Naive B cell (primary cell): ENCODE data around the gene CUX1. TPM values are rescaled to one million over a fixed set of nuclear protein-coding genes. Genes with fewer than 3 reads are reported as not detected.

ENCODE experiments used
- ATAC-seq, 2 donors: fragments of 150-1000 bp; cut with Tn5 transposase; 2 replicates each; pipeline ENCODE4 v1.10.0; 2021; ENCODE audit warnings: low read depth in 2 of 2, mild to moderate bottlenecking in 2 of 2, moderate library complexity in 2 of 2
- DNase-seq: peaks from one replicate; pipeline ENCODE4 v3.0.0; 2022
- H3K27ac Mint-ChIP-seq, 6 donors: one replicate each; pipeline ENCODE4 v1.8.0; 2020 to 2022; ENCODE audit warnings: mild to moderate bottlenecking in 6 of 6, mixed read lengths in 6 of 6, moderate library complexity in 5 of 6, inconsistent platforms in 2 of 6
- H3K27me3 Mint-ChIP-seq, 3 donors: one replicate each; pipeline ENCODE4 v1.8.0; 2021 to 2022; ENCODE audit warnings: mixed read lengths in 3 of 3, mild to moderate bottlenecking in 1 of 3
- H3K36me3 Mint-ChIP-seq, 2 donors: one replicate each; pipeline ENCODE4 v1.8.0; 2020 to 2022; ENCODE audit warnings: mixed read lengths in 2 of 2, inconsistent platforms in 1 of 2, mild to moderate bottlenecking in 1 of 2
- H3K4me1 Mint-ChIP-seq, 3 donors: one replicate each; pipeline ENCODE4 v1.8.0; 2020 to 2022; ENCODE audit warnings: mixed read lengths in 3 of 3, inconsistent platforms in 1 of 3, mild to moderate bottlenecking in 1 of 3, moderate library complexity in 1 of 3
- H3K4me3 Mint-ChIP-seq, 8 donors: one replicate each; pipeline ENCODE4 v1.8.0; 2020 to 2022; ENCODE audit warnings: mild to moderate bottlenecking in 8 of 8, mixed read lengths in 8 of 8, moderate library complexity in 8 of 8, inconsistent platforms in 2 of 8
- H3K9me3 Mint-ChIP-seq, 7 donors: one replicate each; pipeline ENCODE4 v1.8.0; 2020 to 2022; ENCODE audit warnings: mixed read lengths in 7 of 7, mild to moderate bottlenecking in 5 of 7, inconsistent platforms in 2 of 7, moderate library complexity in 1 of 7
- polyA plus RNA-seq, 6 donors: library from polyadenylated mRNA; unstranded; fragments of 300-500 nt; fragmentation: Illumina TruSeq; gene quantifications; one replicate each; pipeline ENCODE4 v1.2.3, GENCODE V29; 2021; ENCODE audit warnings: low read depth in 6 of 6

CUX1 gene
- polyA plus RNA-seq, 6 donors from 2014 or later, result 0.66 to 31.5 (median 14.5) TPM

DNA sequence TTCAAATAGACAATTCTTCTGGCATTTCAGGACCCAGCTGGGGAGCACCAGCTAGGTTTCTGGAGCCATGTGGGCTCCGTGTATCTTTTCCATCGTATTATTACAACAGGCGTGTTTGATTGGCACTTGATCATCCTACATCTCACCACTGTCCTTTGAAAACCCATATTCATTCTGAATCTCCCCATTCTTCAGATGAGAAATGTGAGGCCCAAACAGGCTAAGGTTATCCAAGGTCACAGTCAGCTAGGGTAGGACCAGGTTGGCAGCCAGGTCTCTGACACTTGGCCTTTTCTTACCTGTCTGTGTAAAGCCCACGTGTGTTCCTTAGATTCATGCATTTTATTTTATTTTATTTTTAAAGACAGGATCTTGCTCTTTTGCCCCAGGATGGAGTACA, 366.9 kb downstream of the CUX1 start:
- ATAC-seq (no peak), DNase-seq (no peak)
- H3K27me3 Mint-ChIP-seq, result no peaks in the 10 kb centered on the region
- no peaks in the 10 kb centered on the region for H3K9me3 Mint-ChIP-seq
- H3K4me1 Mint-ChIP-seq, result no peaks in the 10 kb centered on the region
- H3K36me3 Mint-ChIP-seq, result peaks cover 0 to 16% of the 10 kb centered on the region in 2 donors
- no peak overlapping the region for H3K4me3 Mint-ChIP-seq
- no peak overlapping the region for H3K27ac Mint-ChIP-seq

DNA sequence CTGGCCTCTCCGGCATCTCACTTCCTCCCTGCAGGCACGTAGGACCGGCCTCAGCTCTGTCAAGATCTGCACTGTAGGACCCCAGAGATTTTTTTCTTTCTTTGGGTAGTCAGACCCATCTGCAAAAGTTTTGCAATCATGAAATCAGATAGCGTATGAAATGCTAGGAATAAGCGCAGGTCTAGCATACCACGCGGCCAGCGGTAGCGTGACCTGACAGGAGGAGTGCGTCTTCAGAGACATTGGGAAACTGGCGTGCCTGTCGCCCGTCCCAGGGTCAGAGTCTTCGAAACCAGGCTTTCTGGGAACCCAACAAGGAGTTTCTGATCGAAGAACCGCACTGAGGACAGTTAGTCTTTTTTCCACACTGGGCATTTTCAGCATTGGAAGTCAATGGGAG, 368.4 kb downstream of the CUX1 start:
- DNase-seq, result no peak
- no peak for ATAC-seq
- H3K9me3 Mint-ChIP-seq, result no peaks in the 10 kb centered on the region
- peaks cover 7 to 16% of the 10 kb centered on the region in 2 donors for H3K36me3 Mint-ChIP-seq
- no peak overlapping the region for H3K4me3 Mint-ChIP-seq
- H3K27me3 Mint-ChIP-seq, result no peaks in the 10 kb centered on the region
- H3K4me1 Mint-ChIP-seq, result no peaks in the 10 kb centered on the region
- peak overlapping the region in 1 of 6 donors; percentile 53 for H3K27ac Mint-ChIP-seq

DNA sequence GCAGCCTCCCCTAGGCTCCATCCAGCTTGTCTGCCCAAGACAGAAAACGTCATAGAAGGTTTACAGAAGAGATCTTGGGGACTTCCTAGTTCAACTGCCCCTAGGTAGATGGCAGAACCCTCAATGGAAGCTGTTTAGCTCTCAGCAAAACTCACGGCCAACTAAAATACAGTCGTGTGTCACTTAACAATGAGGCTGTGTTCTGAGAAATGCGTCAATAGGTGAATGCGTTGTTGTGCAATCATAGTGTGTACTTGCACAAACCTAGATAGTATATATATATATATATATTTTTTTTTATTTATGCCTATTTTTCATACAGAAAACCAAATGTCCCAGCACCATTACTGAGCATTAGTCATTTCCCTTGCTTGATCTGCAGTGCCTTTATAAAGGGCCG, 368.9 kb downstream of the CUX1 start:
- Mint-ChIP-seq H3K4me3 (no peak overlapping the region), H3K27ac (no peak overlapping the region), H3K9me3 (no peaks in the 10 kb centered on the region), H3K27me3 (no peaks in the 10 kb centered on the region), H3K4me1 (no peaks in the 10 kb centered on the region), H3K36me3 (peaks cover 12 to 13% of the 10 kb centered on the region in 2 donors)
- ATAC-seq (no peak), DNase-seq (no peak)

DNA sequence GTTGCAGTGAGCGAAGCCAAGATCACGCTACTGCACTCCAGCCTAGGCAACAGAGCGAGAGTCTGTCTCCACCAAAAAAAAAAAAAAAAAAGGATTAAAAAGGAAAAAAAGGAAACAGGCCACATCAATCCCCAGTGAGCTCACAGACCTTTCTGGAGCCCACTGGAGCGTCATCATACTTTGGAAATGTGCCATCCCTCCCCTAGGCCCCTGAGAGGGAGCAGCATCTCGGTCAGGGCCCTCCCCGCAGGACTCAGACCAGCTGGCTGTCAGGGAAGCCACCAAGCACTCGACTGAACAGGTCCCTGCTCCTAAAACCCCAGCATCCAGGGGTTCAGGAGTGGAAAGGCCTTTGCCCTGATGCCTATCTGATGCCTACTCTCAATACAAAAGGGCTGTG, 371.3 kb downstream of the CUX1 start:
- no peak for DNase-seq
- Mint-ChIP-seq H3K27me3 (no peaks in the 10 kb centered on the region), H3K27ac (no peak overlapping the region), H3K9me3 (no peaks in the 10 kb centered on the region), H3K4me3 (peak overlapping the region in 1 of 8 donors; percentile 39), H3K36me3 (peaks cover 11 to 23% of the 10 kb centered on the region in 2 donors), H3K4me1 (peaks cover 0 to 6% (median 0%) of the 10 kb centered on the region in 3 donors)
- ATAC-seq, result no peak

DNA sequence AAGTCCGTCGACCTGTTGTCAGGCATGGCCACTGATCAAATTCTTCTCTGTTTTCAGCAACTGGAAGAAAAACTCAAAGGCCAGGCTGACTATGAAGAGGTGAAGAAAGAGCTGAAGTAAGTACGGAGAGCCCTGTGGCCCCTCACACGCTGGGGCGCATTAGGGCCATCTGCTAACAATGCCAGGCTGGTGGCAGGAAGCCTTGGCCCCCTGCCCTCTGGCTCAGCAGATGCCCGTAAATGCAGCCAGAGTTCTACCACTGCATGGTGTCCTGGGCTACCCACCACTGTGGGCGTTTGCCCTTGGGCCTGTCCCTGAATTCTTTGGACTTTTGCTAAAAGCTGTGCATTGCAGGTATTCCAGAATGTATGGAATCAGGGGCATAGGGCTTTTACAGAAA, 372.3 kb downstream of the CUX1 start:
- peaks cover 10 to 23% of the 10 kb centered on the region in 2 donors for H3K36me3 Mint-ChIP-seq
- peaks cover 0 to 6% (median 0%) of the 10 kb centered on the region in 3 donors for H3K4me1 Mint-ChIP-seq
- DNase-seq, result no peak

DNA sequence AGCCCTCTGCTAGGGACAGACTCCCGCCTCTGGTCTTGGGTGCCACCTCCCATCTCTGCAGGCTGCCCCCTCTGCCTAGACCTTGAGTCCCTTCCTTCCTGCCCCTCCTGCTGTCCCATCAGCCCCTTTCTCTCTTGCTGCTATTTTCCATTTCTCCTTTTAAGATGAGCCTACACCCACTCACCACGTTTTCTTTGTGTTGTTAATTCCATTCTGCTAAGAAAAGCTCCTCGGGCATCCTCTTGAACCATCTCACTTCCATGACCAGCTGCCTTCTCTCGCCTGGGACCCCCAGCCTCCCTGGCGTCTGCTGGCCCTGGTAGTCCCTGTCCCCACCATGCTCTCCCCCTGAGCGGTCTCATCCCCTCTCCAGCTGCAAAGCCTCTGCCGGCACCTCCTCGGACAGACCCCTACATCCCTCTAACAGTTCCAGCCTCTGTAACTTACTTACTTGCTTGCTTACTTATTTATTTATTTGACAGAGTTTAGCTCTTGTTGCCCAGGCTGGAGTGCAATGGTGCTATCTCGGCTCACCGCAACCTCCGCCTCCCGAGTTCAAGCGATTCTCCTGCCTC, 373.4 kb downstream of the CUX1 start:
- Mint-ChIP-seq H3K36me3 (peaks cover 7 to 23% of the 10 kb centered on the region in 2 donors), H3K4me1 (peaks cover 0 to 6% (median 0%) of the 10 kb centered on the region in 3 donors), H3K9me3 (no peaks in the 10 kb centered on the region), H3K27me3 (no peaks in the 10 kb centered on the region), H3K27ac (peak overlapping the region in 2 of 6 donors; percentile 47 to 60), H3K4me3 (no peak overlapping the region)
- ATAC-seq (no peak), DNase-seq (no peak)

More for the DNA sequence above, 372.3 kb downstream of the CUX1 start:
- Mint-ChIP-seq H3K27me3 (no peaks in the 10 kb centered on the region), H3K27ac (no peak overlapping the region), H3K9me3 (no peaks in the 10 kb centered on the region), H3K4me3 (no peak overlapping the region)
- no peak for ATAC-seq

DNA sequence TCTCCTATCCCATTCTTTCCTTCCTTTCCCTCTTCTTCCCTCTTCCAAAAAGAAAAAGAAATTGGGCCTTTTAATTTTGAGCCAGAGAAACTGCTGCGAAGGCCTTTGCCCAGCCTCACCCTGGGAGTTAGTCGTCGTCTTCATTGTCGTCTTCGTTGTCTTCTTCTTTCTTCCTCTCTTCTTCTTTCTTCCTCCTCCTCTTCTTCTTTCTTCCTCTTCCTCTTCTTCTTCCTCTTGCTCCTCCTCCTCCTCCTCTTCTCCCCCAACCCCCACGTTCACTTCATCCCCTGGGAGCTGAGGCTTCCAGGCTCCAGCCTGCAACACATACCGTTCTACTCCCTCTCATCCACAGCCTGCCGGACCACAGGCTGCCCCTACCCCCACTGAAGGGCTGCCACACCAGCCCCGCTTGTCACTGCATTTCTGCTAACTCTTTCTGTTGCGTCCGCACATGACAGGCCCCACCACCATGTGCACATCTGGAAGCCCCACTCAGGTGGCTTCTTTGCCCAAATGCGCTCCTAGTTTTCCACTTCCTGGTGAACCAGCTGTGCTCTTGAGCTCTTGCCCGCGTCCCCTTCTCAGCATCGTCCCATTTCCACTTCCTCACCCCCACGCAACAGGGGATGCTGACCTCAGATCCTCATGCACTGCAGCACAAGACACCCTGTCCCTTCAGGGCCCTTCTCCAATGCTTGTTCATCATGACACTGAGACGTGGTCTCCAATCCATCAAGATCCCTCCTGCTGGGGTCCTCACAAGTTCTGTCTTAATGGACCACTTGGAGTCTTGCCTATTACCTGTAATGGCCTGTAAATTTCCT, 374.3 kb downstream of the CUX1 start:
- ATAC-seq (no peak), DNase-seq (no peak)
- no peaks in the 10 kb centered on the region for H3K9me3 Mint-ChIP-seq
- H3K27ac Mint-ChIP-seq, result peak overlapping the region in 5 of 6 donors; percentile 54 to 88 (median 64)
- H3K4me3 Mint-ChIP-seq, result peak overlapping the region in 1 of 8 donors; percentile 6
- H3K36me3 Mint-ChIP-seq, result peaks cover 8 to 27% of the 10 kb centered on the region in 2 donors
- H3K27me3 Mint-ChIP-seq, result no peaks in the 10 kb centered on the region
- peaks cover 0 to 6% (median 0%) of the 10 kb centered on the region in 3 donors for H3K4me1 Mint-ChIP-seq

DNA sequence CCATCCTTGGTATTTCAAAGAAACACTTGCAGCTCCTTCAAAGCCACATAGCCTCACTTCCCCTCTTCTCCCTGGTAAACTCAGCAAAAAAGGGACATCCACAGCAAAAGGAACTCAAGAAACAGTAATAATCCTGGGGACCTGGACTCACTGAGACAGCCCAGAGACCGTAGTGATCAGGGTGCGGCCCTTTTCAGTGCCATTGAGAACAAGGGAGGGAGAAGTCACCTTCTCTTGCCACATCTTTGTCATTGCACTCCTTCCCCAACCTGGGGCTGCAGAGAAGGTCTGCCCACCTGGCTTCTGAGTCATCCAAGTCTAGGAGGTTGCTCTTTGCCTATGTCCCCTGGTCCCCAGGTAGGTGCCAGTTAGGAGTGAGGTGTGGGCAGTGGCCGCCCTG, 375.4 kb downstream of the CUX1 start:
- Mint-ChIP-seq H3K36me3 (peaks cover 14 to 34% of the 10 kb centered on the region in 2 donors), H3K4me3 (no peak overlapping the region), H3K27ac (no peak overlapping the region), H3K27me3 (no peaks in the 10 kb centered on the region), H3K9me3 (no peaks in the 10 kb centered on the region), H3K4me1 (peaks cover 0 to 6% (median 0%) of the 10 kb centered on the region in 3 donors)
- no peak for DNase-seq
- ATAC-seq, result no peak

DNA sequence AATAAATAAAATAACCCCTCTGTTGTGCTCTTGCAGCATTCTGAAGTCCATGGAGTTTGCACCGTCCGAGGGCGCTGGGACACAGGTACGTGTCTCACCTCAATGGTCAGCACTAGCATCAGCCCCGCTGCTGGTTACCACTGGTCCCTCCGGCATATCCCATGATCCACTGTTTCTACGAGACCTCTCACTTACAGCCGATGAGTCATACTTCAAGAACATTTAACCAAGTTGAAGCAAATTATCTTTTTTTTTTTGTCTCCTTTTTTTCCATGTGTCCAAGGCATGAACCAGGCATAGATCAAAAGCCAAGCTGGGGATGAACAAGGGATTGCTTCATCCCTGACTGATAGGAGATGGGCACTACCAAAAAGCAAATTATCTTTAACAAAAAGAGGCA, 376.4 kb downstream of the CUX1 start:
- peaks cover 0 to 6% (median 0%) of the 10 kb centered on the region in 3 donors for H3K4me1 Mint-ChIP-seq
- DNase-seq (no peak), ATAC-seq (no peak)
- H3K9me3 Mint-ChIP-seq, result no peaks in the 10 kb centered on the region
- no peaks in the 10 kb centered on the region for H3K27me3 Mint-ChIP-seq
- no peak overlapping the region for H3K4me3 Mint-ChIP-seq
- H3K27ac Mint-ChIP-seq, result peak overlapping the region in 1 of 6 donors; percentile 74
- H3K36me3 Mint-ChIP-seq, result peaks cover 14 to 34% of the 10 kb centered on the region in 2 donors

DNA sequence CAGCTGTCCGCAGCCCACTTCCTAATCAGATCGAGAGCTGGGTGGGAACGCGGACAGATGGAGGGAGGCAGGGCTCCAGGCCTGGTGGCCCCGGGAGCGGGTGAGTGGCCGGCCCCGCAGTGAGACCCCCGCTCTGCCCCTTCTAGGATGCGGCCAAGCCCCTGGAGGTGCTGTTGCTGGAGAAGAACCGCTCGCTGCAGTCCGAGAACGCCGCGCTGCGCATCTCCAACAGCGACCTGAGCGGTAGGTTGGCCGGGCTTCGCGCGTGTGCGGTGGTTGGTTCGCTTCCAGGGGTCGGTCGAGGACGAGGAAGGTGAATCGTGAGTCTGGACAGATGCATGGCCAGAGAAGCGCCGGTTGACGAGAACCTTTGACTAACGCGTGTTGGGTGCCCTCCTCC, 377.9 kb downstream of the CUX1 start:
- Mint-ChIP-seq H3K36me3 (peaks cover 24 to 39% of the 10 kb centered on the region in 2 donors), H3K4me3 (no peak overlapping the region), H3K27ac (no peak overlapping the region), H3K4me1 (peaks cover 0 to 6% (median 0%) of the 10 kb centered on the region in 3 donors), H3K9me3 (no peaks in the 10 kb centered on the region), H3K27me3 (no peaks in the 10 kb centered on the region)
- no peak for DNase-seq
- ATAC-seq, result no peak

DNA sequence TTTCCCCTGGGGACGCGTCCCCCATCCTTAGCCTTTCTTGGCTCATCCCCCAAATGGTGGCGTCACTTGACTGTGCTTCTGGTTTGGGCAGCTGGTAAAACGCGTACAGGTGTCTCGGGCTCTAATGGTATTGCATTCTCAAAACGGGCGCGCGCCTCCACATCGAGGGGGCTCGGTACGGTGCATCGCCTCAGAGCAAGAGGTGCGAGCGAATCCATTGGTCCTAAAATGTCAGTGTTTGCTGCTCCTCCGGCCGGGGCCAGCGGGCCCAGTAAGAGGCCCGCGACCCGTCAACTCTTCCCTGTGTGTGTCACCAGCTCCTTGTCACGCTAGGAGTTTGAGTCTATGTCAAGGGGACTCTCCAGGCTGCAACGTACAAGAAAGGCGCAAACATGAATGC, 378.6 kb downstream of the CUX1 start:
- peaks cover 24 to 32% of the 10 kb centered on the region in 2 donors for H3K36me3 Mint-ChIP-seq
- ATAC-seq (no peak), DNase-seq (no peak)
- peak overlapping the region in 1 of 6 donors; percentile 32 for H3K27ac Mint-ChIP-seq
- peaks cover 0 to 6% (median 0%) of the 10 kb centered on the region in 3 donors for H3K4me1 Mint-ChIP-seq
- H3K27me3 Mint-ChIP-seq, result no peaks in the 10 kb centered on the region
- no peaks in the 10 kb centered on the region for H3K9me3 Mint-ChIP-seq
- H3K4me3 Mint-ChIP-seq, result no peak overlapping the region

DNA sequence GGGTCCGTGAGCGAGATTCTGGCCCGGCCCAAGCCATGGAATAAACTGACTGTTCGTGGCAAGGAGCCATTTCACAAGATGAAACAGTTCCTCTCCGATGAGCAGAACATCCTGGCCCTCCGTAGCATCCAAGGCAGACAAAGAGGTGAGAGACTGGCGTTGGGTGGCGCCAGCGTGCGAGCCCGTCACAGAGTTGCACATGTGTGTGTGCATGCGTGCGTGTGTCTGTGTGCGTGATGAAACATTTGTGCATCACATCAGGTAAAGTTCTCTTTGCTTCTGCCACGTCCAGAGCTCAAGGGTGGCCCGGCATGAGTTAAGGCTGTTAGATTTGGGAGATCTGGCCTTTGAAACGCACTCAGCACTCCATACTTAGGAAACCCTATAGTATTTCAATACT, 379.7 kb downstream of the CUX1 start:
- Mint-ChIP-seq H3K27ac (no peak overlapping the region), H3K9me3 (no peaks in the 10 kb centered on the region), H3K4me1 (no peaks in the 10 kb centered on the region), H3K27me3 (no peaks in the 10 kb centered on the region), H3K36me3 (peaks cover 21 to 24% of the 10 kb centered on the region in 2 donors), H3K4me3 (no peak overlapping the region)
- no peak for ATAC-seq
- DNase-seq, result no peak

DNA sequence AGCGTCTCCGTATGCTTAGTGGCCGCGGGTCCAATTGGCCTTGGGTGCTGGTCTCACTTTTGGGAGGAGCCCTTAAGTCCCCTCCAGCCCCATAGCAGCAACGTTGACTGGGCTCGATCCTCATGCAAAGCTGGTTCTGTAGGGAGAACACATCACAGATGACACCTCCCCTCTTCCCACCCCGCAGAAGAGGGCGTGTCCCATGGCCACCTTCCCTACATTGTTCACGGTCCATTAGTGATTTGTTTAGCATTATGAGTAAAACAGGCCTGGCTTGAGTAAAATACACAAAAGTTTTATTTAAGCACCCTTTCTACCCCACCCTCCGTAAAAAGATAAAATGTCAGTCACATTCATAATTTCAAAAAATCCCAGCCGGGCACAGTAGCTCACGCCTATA, 380.2 kb downstream of the CUX1 start:
- Mint-ChIP-seq H3K36me3 (peaks cover 18 to 24% of the 10 kb centered on the region in 2 donors), H3K4me1 (no peaks in the 10 kb centered on the region), H3K27me3 (no peaks in the 10 kb centered on the region), H3K27ac (no peak overlapping the region), H3K4me3 (no peak overlapping the region), H3K9me3 (no peaks in the 10 kb centered on the region)
- ATAC-seq (no peak), DNase-seq (no peak)

DNA sequence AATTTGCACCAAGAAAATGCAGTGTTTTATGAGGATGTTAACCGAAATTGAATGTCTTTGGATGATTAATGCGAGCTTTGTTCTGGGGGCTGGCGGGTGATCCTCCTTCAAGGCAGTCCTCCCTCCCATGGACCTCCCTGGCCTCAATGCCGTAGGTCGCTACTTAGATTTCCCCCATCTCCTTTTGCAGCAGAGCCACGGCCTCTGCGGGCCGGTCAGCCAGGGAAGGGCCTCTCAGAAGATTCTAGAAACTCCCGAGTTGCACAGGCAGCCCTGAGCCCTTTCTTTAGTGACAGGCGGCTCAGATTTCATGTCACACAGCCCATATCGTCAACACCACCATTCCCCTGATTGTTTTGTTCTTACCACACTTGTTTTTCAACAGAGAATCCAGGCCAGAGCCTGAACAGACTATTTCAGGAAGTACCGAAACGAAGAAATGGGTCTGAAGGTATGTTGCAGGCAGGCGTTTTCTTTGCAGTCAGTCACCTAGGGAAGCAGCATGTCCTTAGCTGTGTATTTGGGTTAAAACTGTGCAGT, 381.1 kb downstream of the CUX1 start:
- no peak for DNase-seq
- H3K27ac Mint-ChIP-seq, result no peak overlapping the region
- no peaks in the 10 kb centered on the region for H3K27me3 Mint-ChIP-seq
- H3K4me1 Mint-ChIP-seq, result no peaks in the 10 kb centered on the region
- ATAC-seq, result no peak
- peaks cover 18 to 24% of the 10 kb centered on the region in 2 donors for H3K36me3 Mint-ChIP-seq
- no peaks in the 10 kb centered on the region for H3K9me3 Mint-ChIP-seq
- H3K4me3 Mint-ChIP-seq, result no peak overlapping the region
